NCI-H1105 (cell line): ENCODE results near the gene NHLH2.

Source experiments
- DNase-seq: peaks from one replicate; lab custom pipeline; 2025; lab: John Stamatoyannopoulos, UW

NHLH2 gene

DNA sequence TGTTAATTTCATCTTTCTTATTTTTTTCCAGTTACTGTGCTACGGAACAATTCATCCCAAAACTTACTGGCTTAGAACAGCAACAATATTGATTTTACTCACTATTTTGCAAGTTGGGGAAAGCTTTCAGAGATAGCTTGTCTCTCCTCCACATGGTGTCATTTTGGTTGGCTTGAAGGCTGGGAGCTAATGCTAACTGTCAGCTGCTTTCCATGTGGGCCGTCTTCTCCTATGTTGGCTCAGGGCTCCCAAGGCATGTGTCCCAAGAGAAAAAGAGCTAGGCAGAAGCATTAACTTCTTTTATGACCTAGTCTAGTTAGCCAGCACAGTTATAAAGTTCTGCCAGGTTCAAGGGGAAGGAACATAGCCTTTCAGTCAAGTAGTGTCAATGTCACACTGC, 38.5 kb downstream of the NHLH2 start:
- DNase-seq = no peak

DNA sequence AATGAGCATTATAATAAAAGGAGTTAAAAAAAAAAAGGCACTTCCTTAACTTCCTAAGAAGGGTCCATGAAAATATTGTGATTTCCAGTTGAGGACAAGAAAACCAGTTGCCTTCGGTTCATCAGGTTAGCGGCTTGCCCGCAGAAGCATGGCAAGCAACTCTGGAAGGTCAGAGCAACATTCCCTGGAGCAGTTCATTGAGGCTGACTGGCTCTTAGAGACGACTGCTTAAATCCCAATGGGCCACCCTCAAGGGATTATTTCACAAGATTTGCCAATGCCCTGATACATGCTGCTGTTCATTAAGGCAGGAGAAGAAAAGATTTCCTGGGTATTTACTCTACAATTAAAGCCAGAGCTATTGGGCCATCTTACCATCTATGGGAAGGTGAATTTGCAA, 43.4 kb downstream of the NHLH2 start:
- DNase-seq = no peak

DNA sequence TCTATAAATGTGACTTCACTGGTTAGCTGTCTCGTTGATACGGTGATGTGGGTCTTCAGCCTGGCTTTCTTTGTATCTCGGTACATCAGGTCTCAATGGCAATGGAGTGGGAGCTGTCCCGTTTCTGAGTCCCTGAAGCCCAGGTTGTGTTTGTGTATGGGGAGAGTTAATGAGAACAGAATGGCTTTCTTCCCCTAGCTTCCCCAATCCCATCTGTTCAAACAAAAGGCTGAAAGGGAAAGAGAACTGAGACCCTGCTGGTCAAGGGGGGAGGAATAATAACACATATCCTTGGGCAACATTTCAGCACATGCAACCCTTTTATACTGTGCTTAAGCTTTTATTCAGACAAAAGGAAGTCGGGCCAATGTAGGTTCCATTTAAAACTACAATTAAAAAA, 44.0 kb downstream of the NHLH2 start:
- DNase-seq = no peak

DNA sequence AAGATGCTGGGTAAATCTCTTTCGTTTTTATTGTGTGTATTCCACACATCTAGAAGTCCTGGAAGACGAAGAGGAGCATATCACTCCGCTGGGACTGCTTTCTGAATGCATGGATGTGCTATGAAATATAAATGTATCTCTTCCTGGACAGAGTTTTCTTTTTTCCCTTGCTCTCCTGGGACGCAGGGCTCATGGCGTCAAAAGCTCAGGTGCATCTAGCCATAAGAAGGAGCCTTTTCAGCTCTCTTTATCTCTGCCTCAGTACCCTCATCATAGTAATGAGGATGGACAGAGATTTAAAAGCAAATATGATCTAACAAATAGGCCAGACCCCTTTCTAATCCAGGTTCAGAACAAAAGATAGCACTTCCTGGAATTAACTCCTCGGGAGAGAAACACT, 44.9 kb downstream of the NHLH2 start:
- no peak for DNase-seq

DNA sequence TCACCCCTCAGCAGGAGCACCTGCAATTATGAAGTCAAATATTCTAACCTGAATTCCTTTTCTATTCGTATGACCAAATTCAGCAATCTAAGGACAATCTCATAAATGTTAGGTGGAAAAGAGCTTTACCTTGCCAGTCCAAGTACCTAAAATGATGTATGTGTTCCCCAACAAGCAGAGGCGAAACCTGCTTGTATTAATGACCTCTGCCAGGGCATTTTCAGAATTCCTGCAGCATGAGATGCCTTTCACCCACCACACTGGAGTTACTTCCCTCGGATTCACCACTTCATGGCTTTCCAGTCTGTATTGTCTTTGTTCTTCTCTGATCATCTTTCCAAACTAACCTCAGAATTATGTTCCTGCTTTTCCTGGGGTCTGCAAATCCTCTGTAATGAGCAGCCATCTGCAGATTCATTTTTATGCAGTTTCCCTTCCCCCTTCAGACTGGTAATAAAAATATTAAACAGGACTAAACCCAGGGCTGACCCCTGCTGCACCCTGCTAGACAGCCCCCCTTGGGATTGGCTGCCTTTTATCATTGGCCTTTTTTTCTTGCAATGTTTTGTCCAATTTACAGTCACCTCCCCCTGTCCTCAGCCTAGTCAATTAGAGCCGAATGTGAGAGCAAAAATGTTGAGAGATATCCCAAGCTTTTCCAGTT, 45.8 kb downstream of the NHLH2 start:
- no peak for DNase-seq

DNA sequence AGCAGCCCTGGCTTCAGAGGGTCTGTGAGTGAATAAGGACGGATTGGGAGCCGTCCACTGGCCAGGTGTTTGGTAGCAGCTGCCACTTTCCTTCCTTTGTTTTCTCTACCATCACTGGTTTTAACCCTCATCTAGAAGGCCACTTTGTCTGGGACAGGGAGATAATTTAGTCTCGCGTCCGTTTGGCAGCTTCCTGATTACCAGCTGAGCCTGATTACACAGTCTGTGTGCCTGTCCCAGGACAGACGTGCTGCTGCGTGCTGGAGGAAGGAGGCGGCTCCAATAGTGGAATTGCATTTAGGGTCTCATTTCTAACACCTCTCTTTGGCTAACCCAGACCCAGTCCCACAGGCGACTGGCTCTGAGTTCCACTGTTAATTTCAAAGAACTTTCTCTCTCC, 47.8 kb downstream of the NHLH2 start:
- DNase-seq = no peak

DNA sequence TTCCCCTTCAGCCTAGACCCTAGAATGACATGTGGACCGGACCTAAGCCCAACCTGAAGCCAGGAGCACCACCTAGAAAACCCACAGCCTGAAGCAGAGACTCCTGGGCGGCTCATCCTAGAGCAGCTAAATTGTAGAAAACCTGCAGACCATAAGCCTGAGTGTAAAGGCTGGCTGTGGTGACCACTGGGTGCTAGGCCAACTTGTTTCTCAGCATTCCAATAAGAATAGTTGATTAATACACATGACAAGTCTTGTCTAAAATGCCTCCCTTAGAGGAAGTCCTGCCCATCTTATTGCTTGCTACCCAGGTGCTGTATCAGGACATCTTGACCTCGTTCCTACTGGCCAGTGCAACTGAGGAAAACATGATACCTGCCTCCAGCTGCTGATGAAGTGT, 49.1 kb downstream of the NHLH2 start:
- no peak for DNase-seq

DNA sequence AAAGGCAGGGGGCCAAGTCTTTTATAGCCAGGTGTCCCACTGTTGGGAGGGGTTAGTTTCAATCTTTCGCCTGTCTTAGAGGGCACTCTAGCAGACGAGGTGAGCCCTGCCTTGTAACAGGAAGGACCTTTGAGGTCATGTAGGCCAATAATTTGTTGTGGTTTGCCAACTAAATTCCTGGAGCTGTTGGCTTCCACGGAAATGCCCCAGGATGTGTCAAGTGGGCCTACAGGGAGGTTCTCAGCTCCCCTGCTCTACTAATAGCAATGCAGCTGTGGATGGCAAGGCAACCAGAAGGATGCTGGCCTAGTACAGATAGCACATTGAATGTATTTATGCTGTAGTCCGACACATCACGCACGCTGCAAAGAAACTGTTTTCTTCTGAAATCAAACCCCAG, 50.1 kb downstream of the NHLH2 start:
- DNase-seq = no peak

DNA sequence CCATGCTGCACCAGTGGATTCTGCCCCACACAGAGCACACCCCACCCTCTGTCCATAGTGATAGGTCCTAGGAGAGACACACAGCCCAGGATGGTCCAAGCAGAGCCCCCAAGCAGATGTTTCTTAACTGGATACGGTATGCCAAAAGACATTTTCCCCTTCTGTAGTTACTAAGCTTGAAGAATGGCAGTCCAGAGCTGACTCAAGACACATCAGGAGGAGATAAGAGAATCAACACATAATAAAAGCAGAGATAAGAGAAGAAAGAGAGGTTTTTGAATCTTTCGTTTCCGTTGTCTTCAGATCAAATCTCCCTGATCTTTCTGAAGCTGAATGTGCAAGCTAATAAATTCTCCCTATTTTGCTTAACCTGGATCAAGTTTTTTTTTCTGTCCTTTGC, 50.6 kb downstream of the NHLH2 start:
- DNase-seq = no peak
